HEK293T (cell line): ENCODE results near the gene CORO1C.

Experiments
- ARNT ChIP-seq: fragments of 450-650 bp; IDR thresholded peaks from 2 replicates; pipeline ENCODE4 v1.6.1; 2017; ENCODE audit warnings: mild to moderate bottlenecking
- ELF4 ChIP-seq: fragments of 450-650 bp; IDR thresholded peaks from 2 replicates; pipeline ENCODE4 v1.6.1; 2017; ENCODE audit warnings: antibody characterized with exemption
- FOXK2 ChIP-seq: fragments of 450-650 bp; IDR thresholded peaks from 2 replicates; pipeline ENCODE4 v1.6.1; 2016; ENCODE audit warnings: mild to moderate bottlenecking
- FOXM1 ChIP-seq: fragments of 450-650 bp; IDR thresholded peaks from 2 replicates; pipeline ENCODE4 v1.6.1; 2017; ENCODE audit warnings: mild to moderate bottlenecking, borderline replicate concordance
- NFRKB ChIP-seq: fragments of 450-650 bp; IDR thresholded peaks from 2 replicates; pipeline ENCODE4 v1.6.1; 2016; ENCODE audit warnings: mild to moderate bottlenecking, moderate library complexity
- PKNOX1 ChIP-seq: fragments of 450-650 bp; IDR thresholded peaks from 2 replicates; pipeline ENCODE4 v1.6.1; 2016
- SP1 ChIP-seq: fragments of 450-650 bp; IDR thresholded peaks from 2 replicates; pipeline ENCODE4 v1.6.1; 2017
- SUZ12 ChIP-seq: fragments of 450-650 bp; IDR thresholded peaks from 2 replicates; pipeline ENCODE4 v1.6.1; 2016; ENCODE audit warnings: mild to moderate bottlenecking
- ZNF384 ChIP-seq: fragments of 450-650 bp; IDR thresholded peaks from 2 replicates; pipeline ENCODE4 v1.6.1; 2016

GRCh38 chr12:108691175-108691997, 39.9 kb downstream of the CORO1C start:
- TF ChIP-seq FOXK2 = no peak
- no peak for TF ChIP-seq ARNT
- TF ChIP-seq SUZ12 = no peak
- TF ChIP-seq FOXM1 = no peak
- no peak for TF ChIP-seq SP1
- no peak for TF ChIP-seq NFRKB
- TF ChIP-seq ZNF384 = no peak
- TF ChIP-seq ELF4 = no peak
- TF ChIP-seq PKNOX1 = peak; percentile 89
